HUDEP-2 (cell line): ENCODE data around the gene UMPS.

Experiments
- DNase-seq, 76 experiments: peaks; one replicate each; lab custom pipeline; 2025; ENCODE audit not compliant: unreplicated experiment in 76 of 76; lab: John Stamatoyannopoulos, UW

Gene UMPS

GRCh38 chr3:124761935-124762660, 31.8 kb downstream of the UMPS start:
- no peak for DNase-seq

GRCh38 chr3:124762661-124763011, 32.4 kb downstream of the UMPS start:
- no peak for DNase-seq

DNA sequence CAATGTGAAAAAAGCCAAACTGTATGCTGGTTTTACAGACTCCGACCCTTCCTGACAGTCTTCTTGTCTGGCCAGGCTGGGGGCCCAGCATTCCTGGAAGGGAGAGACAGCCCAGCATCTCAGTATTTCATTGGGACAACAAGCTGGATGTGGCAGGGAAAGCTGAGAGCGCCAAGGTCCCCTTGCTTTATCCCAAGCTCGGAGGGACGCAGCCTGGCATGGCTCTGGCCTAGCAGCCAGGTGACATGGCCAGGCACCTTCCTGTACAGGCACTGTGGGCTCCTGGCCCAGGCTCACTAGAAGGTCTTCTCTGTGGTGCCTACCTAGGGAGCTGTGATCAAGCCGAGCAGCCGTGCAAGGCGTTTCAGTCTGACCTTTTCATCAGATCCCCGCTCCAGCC, 33.0 kb downstream of the UMPS start:
- DNase-seq, result no peak

- DNase-seq, result no peak
Observed at GRCh38 chr3:124763644-124764358, 33.5 kb downstream of the UMPS start.

- no peak for DNase-seq
Observed at GRCh38 chr3:124764746-124765145, 34.5 kb downstream of the UMPS start.

- no peak for DNase-seq
Observed at GRCh38 chr3:124765197-124765840, 35.1 kb downstream of the UMPS start.

- no peak for DNase-seq
Observed at GRCh38 chr3:124766113-124767095, 36.2 kb downstream of the UMPS start.

GRCh38 chr3:124767264-124767663, 37.0 kb downstream of the UMPS start:
- DNase-seq, result no peak

DNA sequence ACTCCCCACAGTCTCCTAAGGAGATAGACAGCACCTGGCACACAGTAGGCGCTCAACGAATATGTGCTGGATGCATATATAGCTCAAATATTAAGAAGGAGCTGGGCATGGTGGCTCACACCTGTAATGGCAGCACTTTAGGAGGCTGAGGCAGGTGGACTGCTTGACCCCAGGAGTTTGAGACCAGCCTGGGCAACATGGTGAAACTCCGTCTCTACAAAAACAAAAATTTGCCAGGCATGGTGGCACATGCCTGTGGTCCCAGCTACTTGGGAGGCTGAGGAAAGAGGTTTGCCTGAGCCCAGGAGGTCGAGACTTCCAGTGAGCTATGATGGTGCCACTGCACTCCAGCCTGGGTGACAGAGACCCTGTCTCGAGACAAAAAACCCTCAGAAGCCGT, 37.4 kb downstream of the UMPS start:
- DNase-seq, result no peak

DNA sequence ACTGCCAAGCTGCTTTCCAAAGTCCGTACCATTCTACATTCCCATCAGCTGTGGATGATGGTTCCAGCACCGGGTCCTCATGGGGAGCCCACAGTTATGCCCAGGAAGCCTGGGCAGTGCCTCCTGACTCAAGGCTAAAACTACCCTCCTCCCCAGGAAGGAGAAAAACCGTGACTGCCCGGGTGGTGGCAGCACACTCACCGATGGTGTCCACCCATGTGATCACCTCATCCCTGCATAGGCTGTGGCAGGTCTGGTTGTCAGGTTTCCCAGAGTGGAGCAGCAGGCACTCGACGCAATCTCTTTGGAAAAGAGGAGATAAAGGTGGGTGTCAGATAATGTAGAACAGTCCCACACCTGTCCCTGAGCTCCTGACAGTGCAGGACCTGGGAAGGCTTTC, 38.6 kb downstream of the UMPS start:
- peak in 41 of 76 experiments; percentile 1 to 56 (median 21) for DNase-seq

- DNase-seq, result no peak
Observed at GRCh38 chr3:124769462-124769861, 39.2 kb downstream of the UMPS start.

DNA sequence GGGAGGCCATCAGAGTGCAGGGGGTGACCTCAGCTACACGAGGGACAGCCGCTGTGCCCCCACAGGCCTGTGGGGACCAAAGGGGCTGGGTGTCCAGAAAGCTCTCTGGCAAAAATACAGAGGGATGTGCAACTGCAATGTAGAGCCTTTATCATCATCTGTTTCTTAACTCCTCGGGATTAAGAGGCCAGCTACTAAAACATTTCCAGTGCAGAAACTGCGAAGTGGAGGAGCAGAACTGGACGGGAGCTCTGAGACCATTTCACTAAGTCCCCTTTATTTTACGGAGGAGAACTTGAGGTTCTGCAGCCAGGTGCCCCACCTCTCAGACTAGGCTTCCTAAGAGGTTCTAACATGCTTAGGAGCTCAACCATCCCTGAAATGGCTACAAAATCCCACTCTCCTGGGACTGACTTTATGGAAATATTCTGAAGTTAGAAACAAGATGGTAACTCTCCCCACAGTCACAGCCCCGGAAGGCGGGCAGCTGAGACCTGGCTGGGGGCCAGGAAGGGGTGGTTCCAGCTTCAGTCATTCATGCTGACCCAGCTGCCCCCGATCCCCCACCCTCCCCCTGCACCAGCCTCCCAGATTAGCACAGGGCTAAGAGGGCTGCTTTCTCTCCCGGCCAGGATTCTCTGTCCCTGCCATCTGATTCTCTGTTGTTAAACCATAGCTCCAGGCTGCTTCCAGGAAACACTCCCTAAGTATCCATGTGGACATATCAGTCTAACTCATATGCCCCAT, 40.3 kb downstream of the UMPS start:
- no peak for DNase-seq

DNA sequence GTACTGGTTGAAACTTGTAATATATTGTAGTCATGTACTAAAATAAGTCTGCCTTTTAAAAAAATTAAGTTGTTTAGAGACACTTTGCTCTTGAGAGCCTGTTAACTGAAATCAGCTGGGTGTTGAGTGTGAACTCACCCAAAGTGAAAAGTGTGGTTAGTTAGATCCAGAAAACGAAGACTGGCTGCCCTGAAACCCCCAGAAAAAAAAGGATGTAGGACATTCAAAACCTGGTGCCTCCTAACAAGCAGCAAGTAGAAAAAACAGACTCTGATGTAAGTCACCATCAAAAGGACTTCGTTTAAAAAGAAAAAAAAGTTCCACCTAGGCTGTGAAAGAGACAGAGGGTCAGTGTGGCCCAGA, 40.8 kb downstream of the UMPS start:
- DNase-seq, result no peak

DNA sequence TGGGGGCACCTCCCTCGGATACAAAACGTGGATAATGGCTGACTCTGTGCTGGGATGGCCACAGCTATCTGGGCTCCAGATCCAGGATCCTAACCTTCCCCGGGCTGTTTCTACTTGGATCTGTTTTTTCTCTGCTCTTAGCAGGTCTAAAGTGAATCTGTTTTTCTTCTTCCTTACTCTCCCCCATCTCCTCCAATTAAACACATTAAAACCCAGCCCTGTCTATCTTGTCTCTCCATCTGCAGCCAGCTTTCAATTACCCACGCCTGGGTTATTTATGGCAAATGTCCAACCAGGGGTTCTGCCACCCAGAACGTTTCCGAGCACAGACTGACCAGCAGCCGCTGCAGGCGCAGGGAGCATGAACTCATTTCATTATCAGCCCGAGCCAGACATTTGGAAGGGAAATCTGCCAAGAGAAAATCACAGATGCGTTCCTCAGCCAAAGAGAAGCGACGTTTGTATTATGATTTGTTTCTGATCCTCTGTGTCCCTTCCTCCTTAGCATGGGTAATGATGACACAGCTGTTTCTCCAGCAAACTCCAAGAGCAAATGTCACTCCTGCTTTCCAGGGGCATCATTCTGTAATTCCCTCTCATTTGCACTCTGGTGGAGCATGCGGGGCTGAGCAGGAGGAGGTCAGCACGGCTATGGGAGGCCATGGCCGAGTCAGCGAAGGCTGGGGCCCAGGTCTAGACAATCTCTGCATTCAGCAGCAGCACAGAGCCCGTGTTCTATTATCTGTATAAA, 42.0 kb downstream of the UMPS start:
- peak in 60 of 76 experiments; percentile 1 to 83 (median 24) for DNase-seq

DNA sequence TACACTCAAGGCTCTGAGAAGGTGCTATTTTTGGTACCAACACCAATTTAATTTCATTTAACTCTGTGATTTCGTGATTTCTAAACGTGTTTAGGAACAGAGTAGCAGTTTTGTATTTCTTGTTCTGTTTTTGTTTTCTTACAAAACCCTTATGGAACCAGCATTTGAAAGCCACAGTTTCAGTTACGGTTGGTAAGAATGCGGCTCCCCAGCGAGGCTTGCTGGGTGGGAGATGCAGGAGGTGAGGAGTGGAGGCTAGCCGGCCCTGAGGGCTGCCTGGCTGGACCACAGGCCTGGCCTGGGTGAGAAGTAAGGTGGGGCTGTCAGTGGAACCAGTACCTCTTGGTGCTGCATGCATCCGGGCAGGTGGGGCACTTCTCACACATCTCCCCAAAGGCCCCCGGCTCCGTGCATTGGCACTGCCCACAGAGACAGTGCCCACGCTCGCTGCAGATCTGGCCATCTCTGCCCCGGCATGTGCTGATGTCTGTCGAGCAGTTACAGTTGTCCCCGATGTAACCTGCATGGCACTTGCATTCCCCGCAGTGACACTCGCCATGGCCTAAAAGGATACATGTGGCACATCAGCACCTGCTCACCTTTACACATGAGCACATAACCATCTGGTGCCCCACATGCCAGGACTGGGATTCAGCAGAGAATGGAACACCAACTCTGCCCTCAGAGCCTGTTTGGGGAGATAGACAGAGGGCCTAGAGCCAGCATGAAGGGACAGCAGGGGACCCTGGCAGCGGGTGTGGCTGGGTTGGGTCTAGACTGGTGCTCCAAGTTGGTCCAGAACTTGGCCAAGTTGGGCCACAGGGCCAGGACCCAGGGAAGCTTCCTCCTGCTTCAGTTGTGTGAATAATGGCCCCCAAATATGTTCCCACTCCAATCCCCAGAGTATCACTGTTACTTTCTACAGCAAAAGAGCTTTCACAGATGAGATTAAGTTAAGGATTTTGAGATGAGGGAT, 43.4 kb downstream of the UMPS start:
- no peak for DNase-seq

DNA sequence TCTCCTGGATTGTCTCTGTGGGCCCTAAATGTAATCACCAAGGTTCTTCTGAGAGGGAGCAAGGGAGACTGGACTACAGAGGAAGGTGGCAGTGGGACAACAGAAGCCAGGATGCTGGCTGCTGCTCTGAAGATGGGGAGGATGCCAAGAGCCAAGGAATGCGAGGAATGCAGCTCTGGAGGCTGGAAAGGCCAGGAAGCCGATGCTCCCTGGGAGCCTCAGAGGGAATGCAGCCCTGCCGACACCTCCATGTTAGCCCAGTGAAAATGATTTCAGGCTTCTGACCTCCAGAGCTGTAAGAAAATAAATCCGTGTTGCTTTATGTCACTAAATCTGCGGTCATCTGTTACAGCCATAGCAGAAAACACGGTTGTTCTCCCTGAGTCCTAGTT, 44.1 kb downstream of the UMPS start:
- no peak for DNase-seq

GRCh38 chr3:124774841-124775402, 44.7 kb downstream of the UMPS start:
- DNase-seq, result no peak

- DNase-seq, result no peak
Observed at GRCh38 chr3:124775877-124776276, 45.6 kb downstream of the UMPS start.
